Adrenal gland (tissue), 12 donors: ENCODE results near the gene EIF2S3B. TPM values are rescaled to one million over a fixed set of nuclear protein-coding genes. Genes with fewer than 3 reads are reported as not detected.
"Not testable (repeated sequence)": the region's sequence is repeated elsewhere in the genome, so short reads cannot be mapped to it uniquely, and the experiment has no call there.

ENCODE experiments used
- DNase-seq, 7 donors: peaks; one replicate each; pipeline ENCODE4 v3.0.0-alpha.2; 2019 to 2020
- H3K27ac ChIP-seq, 5 donors: fragments of 200-600 bp; sonication (generic) in 4 of 5; 1 replicate in 3 of 5; 2 replicates in 2 of 5; pipeline versions ENCODE4 v1.5.1 to v1.8.0; 2016 to 2020; ENCODE audit warnings: mild to moderate bottlenecking in 1 of 5
- H3K27me3 ChIP-seq: fragments of 200-600 bp; 2 replicates; pipeline ENCODE4 v1.8.0; 2021
- H3K36me3 ChIP-seq, 2 donors: fragments of 200-600 bp; replicated peaks in 1 of 2; 1 replicate in 1 of 2; 2 replicates in 1 of 2; pipeline versions ENCODE4 v1.5.1 to v1.8.0; 2018 to 2022
- H3K4me1 ChIP-seq, 2 donors: fragments of 200-600 bp; replicated peaks in 1 of 2; 1 replicate in 1 of 2; 2 replicates in 1 of 2; pipeline versions ENCODE4 v1.5.1 to v1.8.0; 2018 to 2021
- H3K4me3 ChIP-seq, 4 donors: fragments of 200-600 bp; sonication (generic) in 3 of 4; one replicate each; pipeline ENCODE4 v1.5.1; 2016 to 2018
- H3K9me3 ChIP-seq, 3 donors: fragments of 200-600 bp; sonication (generic) in 1 of 3; replicated peaks in 1 of 3; 1 replicate in 2 of 3; 2 replicates in 1 of 3; pipeline versions ENCODE4 v1.5.1 to v1.8.0; 2016 to 2021
- POLR2A ChIP-seq, 2 donors: fragments of 450-650 bp; IDR thresholded peaks; one replicate each; pipeline ENCODE4 v1.6.1; 2017; ENCODE audit warnings: antibody characterized with exemption in 2 of 2, mild to moderate bottlenecking in 2 of 2, moderate library complexity in 1 of 2
- WGBS, 4 donors: extraction: QIAGEN DNeasy Blood & Tissue Kit in 2 of 4; methylation state at CpG; one replicate each; pipeline versions ENCODE4 v1.1.5 to v1.1.7; 2013 to 2017; 5-methylcytosine and 5-hydroxymethylcytosine counted together
- intact Hi-C, 2 donors: fragments of 100-400 bp; cut with DNase I; formaldehyde crosslinking; loops; one replicate each; pipeline versions ENCODE4 v1.14.1 to v1.15.0; 2022 to 2023
- polyA plus RNA-seq, 3 donors: library from polyadenylated mRNA; stranded (reverse); fragments of 200-250 nt in 2 of 3; fragments of 350-450 nt in 1 of 3; fragmentation: Illumina TruSeq in 1 of 3; extraction: RNeasy Lipid Tissue Mini Kit (QIAGEN cat#74804) in 1 of 3; gene quantifications; one replicate each; pipeline ENCODE4 v1.2.3, GENCODE V29; 2013 to 2014
- total RNA-seq, 9 donors: library from RNA; depleted of rRNA in 4 of 9; stranded (reverse); fragments of >200 nt in 4 of 9; fragments of 120-200 nt in 1 of 9; fragmentation: NEBNext Ultra II Directional in 1 of 9; extraction: Animal tissue kit (Norgen Biotek cat#: 25700) in 1 of 9; gene quantifications; one replicate each; pipeline versions ENCODE4 v1.1.0 to v1.2.4, GENCODE V29; 2013 to 2023
- TF ChIP-seq, protein P1 (sequence below), 6 experiments: fragments of 450-650 bp in 4 of 6; fragments of 200-600 bp in 2 of 6; sonication (generic) in 1 of 6; IDR thresholded peaks; 1 replicate in 5 of 6; 2 replicates in 1 of 6; pipeline versions ENCODE4 v1.5.1 to v1.8.0; 2016 to 2021; ENCODE audit warnings: antibody characterized with exemption in 6 of 6, mild to moderate bottlenecking in 2 of 6, moderate library complexity in 1 of 6
- donor health status: healthy with polysubstance abuse.
- donor health status: Bipolar disorder and iron deficiency.
- donor health status: DM: yes; HTN: yes; CAD: no.
- donor health status: DM: no; HTN: no; CAD: no.
- donor health status: DM: no; HTN: no; CAD: no.
- donor health status: DM: yes; HTN: yes; CAD: no.

Gene EIF2S3B
- total and polyA plus RNA-seq, 12 donors, result 0.10 to 2.6 (median 0.59) TPM; not detected in 1

GRCh38 chr12:10469701-10470100, 36.0 kb upstream of the EIF2S3B start:
- Histone ChIP-seq H3K27ac (no peak overlapping the region), H3K9me3 (no peaks in the 10 kb centered on the region), H3K4me1 (no peaks in the 10 kb centered on the region), H3K4me3 (no peak overlapping the region), H3K36me3 (no peaks in the 10 kb centered on the region), H3K27me3 (no peaks in the 10 kb centered on the region)
- DNase-seq, result no peak
- TF ChIP-seq, protein P1, sequence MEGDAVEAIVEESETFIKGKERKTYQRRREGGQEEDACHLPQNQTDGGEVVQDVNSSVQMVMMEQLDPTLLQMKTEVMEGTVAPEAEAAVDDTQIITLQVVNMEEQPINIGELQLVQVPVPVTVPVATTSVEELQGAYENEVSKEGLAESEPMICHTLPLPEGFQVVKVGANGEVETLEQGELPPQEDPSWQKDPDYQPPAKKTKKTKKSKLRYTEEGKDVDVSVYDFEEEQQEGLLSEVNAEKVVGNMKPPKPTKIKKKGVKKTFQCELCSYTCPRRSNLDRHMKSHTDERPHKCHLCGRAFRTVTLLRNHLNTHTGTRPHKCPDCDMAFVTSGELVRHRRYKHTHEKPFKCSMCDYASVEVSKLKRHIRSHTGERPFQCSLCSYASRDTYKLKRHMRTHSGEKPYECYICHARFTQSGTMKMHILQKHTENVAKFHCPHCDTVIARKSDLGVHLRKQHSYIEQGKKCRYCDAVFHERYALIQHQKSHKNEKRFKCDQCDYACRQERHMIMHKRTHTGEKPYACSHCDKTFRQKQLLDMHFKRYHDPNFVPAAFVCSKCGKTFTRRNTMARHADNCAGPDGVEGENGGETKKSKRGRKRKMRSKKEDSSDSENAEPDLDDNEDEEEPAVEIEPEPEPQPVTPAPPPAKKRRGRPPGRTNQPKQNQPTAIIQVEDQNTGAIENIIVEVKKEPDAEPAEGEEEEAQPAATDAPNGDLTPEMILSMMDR (IDR thresholded peaks at IDR 0.05), result no peak
- TF ChIP-seq POLR2A (IDR thresholded peaks at IDR 0.05), result no peak
- WGBS, 4 donors, result 81 to 87% (median 83%) methylated on average over 1 of the region's 1 CpG
- intact Hi-C loops, result no loop called here

GRCh38 chr12:10472808-10473207, 32.9 kb upstream of the EIF2S3B start:
- 81 to 91% (median 88%) methylated on average over 5 of the region's 5 CpGs for WGBS, 4 donors
- H3K36me3 ChIP-seq, H3K9me3 ChIP-seq, DNase-seq, intact Hi-C loops, H3K27ac ChIP-seq, H3K27me3 ChIP-seq, H3K4me3 ChIP-seq, H3K4me1 ChIP-seq: not testable (repeated sequence)

- H3K36me3 ChIP-seq, H3K4me3 ChIP-seq, intact Hi-C loops, DNase-seq, H3K9me3 ChIP-seq, H3K27me3 ChIP-seq, H3K4me1 ChIP-seq, H3K27ac ChIP-seq: not testable (repeated sequence)
- 52 to 100% (median 60%) methylated on average over 1 to 2 of the region's 2 CpGs for WGBS, 4 donors
Observed at GRCh38 chr12:10481901-10482300, 23.8 kb upstream of the EIF2S3B start.

GRCh38 chr12:10487328-10487727, 18.4 kb upstream of the EIF2S3B start:
- H3K4me3 ChIP-seq, H3K4me1 ChIP-seq, H3K27me3 ChIP-seq, H3K27ac ChIP-seq, H3K9me3 ChIP-seq, H3K36me3 ChIP-seq, DNase-seq, intact Hi-C loops: not testable (repeated sequence)
- 80 to 84% (median 81%) methylated on average over 2 of the region's 2 CpGs for WGBS, 4 donors

- TF ChIP-seq POLR2A (IDR thresholded peaks at IDR 0.05), result no peak
- TF ChIP-seq, protein P1 (IDR thresholded peaks at IDR 0.05), result no peak
- H3K4me1 ChIP-seq, result no peaks in the 10 kb centered on the region
- peaks cover 8% of the 10 kb centered on the region for H3K27me3 ChIP-seq
- no peak overlapping the region for H3K4me3 ChIP-seq
- no peaks in the 10 kb centered on the region for H3K9me3 ChIP-seq
- H3K36me3 ChIP-seq, result no peaks in the 10 kb centered on the region
- WGBS, 4 donors, result 58 to 77% (median 72%) methylated on average over 4 of the region's 4 CpGs
- H3K27ac ChIP-seq, result no peak overlapping the region
- no peak for DNase-seq
- intact Hi-C loops, result no loop called here
Observed at GRCh38 chr12:10491766-10492165, 13.9 kb upstream of the EIF2S3B start.

DNA sequence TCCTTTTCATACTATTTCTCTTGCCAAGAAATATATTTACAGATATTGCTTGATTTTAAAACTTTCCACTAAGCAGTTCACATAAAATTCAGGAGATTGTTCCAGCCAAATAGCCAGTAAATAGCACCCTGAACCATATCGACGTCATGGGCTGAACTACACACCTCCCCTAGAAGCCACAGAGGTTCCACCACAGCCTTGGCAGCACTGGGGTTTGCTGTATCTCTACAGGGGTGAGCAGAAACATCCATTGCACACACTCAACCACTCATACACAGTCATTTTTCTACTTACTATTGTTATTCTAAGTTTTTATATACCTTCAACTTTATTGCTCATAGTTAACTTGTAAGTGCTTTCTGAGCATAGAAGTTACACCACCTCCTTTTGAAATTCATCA, 8.1 kb upstream of the EIF2S3B start:
- WGBS, 4 donors, result 45 to 54% (median 52%) methylated on average over 2 of the region's 2 CpGs
- H3K4me1 ChIP-seq, result no peaks in the 10 kb centered on the region
- no peak for DNase-seq

More for the DNA sequence above, 8.1 kb upstream of the EIF2S3B start:
- TF ChIP-seq, protein P1 (IDR thresholded peaks at IDR 0.05), result no peak
- no peak for TF ChIP-seq POLR2A (IDR thresholded peaks at IDR 0.05)
- Histone ChIP-seq H3K36me3 (no peaks in the 10 kb centered on the region), H3K27me3 (peaks cover 19% of the 10 kb centered on the region), H3K4me3 (no peak overlapping the region), H3K9me3 (no peaks in the 10 kb centered on the region), H3K27ac (no peak overlapping the region)
- intact Hi-C loops, result no loop called here
